Daoy (cell line): ENCODE measurements around the gene RRBP1. TPM values are rescaled to one million over a fixed set of nuclear protein-coding genes. Genes with fewer than 3 reads are reported as not detected.

Experiments used
- DNase-seq: peaks from one replicate; pipeline ENCODE4 v3.0.0-alpha.2; 2015; ENCODE audit warnings: low read depth
- total RNA-seq: library from RNA; depleted of rRNA; stranded (reverse); fragments of >200 nt; shearing (Covaris generic); gene quantifications from 2 replicates; pipeline ENCODE4 v1.2.3, GENCODE V29; 2014

The RRBP1 gene
- total RNA-seq, 1 experiment from 2014 or later, result 93.3 TPM

DNA sequence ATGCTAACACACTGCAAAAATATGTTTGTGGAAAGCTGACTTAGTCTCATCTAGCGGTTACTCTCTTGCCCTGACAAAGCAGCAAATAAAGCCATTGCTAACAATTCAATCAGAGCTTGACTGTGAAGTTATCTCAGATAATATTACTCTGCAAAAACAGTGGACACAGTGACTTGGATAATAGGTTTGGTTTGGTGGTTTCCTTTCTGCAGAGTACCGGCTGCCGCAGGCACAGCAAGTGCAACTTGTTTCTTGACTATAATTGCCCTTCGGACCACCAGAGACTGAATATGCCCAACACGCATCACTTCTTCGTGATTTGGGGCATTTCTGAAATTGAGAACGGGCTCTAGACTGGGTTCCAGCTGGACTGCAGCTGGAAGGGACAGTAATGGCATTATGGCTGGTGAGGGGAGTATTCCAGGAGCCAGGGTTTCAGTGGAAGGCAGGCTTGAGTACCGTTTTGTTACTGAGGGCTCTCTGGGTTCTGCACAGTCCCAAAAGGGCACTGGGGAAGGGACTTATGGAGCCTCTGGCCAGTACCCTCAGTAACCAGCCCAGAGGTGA lies 72.1 kb downstream of the RRBP1 start:
- no peak for DNase-seq

DNA sequence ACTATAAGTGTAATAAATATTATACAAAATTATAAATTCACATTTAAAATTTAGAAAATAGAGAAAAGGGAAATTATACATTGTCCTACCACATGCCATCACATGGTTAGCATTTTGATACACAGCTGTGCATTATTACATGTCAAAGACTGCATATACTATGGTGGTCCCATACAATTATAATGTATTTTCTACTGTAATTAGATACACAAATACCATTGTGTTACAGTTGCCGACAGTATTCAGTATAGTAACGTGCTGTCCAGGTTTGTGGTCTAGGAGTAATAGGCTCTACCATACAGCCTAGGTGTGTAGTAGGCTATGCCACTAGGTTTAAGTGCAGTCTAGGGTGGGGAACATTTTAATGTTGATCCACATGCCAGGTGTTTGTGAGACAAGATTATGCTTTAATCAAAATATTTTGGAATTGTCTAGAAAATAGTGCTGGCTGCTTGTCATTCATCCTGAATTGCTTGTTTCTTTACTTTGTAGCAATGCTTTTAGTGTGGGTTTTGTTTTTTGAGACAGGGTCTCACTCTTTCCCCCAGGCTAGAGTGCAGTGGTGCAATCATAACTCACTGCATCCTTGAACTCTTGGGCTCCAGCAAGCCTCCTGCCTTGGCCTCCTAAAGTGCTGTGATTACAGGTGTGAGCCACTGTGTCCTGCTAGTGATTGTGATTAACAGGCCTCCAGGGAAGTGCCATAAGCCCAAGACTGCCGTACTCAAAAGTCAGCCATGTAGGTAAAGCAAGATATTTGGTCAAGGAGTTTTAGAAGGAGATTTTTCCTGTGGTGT lies 73.1 kb downstream of the RRBP1 start:
- no peak for DNase-seq

DNA sequence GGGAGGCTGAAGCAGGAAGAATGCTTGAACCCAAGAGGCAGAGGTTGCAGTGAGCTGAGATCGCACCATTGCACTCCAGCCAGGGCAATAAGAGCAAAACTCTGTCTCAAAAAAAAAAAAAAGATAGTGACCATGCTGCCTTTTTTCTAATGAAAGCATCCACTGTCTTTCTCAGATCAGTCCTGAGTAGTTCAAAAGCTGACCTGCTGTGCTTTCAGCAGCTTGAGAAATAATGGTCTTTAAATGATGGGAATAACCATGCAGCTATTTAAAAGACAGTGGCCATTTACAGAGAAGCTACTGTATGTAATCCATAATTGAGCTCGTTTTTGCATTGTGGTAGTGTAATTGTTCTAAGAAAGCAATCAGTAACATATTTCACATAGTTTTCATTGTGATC lies 76.0 kb downstream of the RRBP1 start:
- DNase-seq, result no peak

DNA sequence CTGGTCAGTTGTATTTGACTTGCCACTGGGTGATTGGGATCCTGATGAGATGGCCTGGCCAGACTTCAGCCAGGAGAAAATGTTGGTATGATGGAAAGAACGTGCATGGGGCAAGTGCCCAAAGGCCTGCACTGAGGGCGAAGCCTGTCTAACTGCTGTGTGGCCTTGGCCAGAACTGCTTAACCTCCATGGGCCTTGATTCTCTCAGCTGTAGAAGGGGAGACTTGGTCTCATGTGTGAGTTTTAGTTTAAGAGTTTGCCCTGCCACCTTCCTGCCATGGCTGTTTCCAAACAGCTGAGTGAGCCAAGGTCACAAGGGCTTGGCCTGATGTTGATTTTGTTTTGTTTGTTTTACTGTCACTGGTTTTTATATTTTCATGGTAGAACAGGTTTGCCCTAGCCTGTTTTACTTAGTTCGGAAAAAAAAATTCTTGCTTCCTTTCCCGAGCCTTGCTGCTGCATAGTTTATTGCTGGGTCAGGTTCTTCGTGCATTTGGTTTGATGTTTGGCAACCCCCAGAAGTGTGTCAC lies 76.8 kb downstream of the RRBP1 start:
- no peak for DNase-seq

- DNase-seq, result no peak
Measured at GRCh38 chr20:17602493-17602892, 79.5 kb downstream of the RRBP1 start.

- no peak for DNase-seq
Measured at GRCh38 chr20:17601957-17602356, 80.1 kb downstream of the RRBP1 start.

DNA sequence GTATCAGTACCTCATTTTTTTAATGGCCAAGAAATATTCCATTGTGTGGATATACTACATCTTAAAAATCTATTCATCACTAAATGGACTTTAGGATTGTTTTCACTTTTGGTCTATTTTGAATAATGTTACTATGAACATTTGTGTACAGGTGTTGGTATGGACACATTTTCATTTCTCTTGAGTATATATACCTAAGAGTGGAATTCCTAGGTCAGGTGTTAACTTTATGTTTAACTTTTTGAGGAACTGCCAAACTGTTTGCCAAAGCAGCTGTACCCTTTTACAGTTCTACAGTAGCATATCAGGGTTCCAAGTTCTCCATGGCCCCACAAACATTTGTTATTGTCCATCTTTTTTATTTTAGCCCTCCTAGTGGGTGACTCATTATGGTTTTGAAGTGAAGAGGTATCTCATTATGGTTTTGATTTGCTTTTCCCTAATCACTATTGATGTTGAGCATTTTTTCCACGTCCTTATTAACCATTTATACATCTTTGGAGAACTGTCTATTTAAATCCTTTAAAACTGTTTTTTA lies 84.0 kb downstream of the RRBP1 start:
- no peak for DNase-seq

GRCh38 chr20:17595856-17596255 lies 86.2 kb downstream of the RRBP1 start:
- DNase-seq, result no peak

DNA sequence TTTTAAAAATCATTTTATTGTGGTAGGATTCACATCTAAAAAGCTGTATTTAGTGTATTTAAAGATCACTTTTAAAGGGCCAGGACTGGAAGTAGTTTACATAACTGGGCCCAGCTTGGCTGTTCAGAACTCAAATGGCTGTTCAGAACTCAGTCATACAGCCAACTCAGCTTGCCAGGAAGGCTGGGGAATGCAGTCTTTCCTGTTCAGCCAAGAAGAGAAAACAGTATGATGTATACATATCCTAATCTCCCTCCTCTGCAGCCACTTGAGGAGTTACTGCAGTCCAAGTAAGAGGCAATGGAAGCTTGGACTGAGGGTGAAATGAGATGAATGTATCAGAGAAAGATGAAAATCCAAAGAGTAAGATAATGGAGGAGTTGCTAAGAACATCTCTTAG lies 87.6 kb downstream of the RRBP1 start:
- no peak for DNase-seq

- no peak for DNase-seq
Measured at GRCh38 chr20:17593902-17594301, 88.1 kb downstream of the RRBP1 start.

DNA sequence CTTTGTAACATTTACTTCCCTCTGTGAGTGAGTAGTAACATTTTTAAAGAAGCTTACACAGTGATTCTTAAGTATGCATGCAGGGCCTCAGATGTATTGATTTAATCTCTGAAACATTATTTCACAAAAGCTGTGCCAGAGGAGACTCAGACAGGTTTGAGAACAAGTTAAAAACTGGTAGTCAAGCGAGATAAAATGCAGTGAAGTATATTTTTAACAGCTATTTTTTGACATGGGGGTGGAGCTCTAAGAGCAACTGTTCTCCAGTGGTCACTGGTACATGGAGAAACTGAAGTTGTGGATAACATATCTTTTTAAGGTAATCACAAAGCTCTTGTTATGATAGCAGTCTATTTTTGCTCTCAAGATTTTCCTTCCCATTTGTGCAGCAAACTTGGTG lies 91.8 kb downstream of the RRBP1 start:
- DNase-seq, result no peak

DNA sequence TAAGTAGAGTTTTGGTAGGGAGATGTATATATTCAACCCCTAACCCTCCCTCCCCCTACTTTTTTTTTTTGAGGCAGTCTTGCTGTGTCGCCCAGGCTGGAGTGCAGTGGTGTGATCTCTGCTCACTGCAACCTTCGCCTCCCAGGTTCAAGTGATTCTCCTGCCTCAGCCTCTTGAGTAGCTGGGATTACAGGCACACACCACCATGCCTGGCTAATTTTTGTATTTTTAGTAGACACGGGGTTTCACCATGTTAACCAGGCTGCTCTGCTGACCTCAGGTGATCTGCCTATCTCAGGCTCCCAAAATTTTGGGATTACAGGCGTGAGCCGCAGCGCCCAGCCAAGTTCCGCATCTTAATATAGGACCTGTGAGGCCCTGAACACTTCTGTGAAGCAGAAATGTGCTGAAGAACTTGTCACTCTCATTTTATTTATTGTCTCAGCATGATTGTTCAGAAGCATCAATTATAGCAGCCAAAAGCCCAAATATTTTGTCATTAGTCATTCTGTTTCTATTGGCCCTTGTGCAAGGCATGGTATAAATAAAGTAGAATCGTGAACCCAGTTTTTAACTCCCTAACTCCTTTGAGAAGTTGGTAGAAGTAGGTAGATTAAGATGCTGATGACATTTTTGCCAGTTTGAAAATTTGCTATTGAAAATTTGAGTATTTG lies 92.7 kb downstream of the RRBP1 start:
- DNase-seq, result no peak

- no peak for DNase-seq
Measured at GRCh38 chr20:17587824-17588223, 94.2 kb downstream of the RRBP1 start.

DNA sequence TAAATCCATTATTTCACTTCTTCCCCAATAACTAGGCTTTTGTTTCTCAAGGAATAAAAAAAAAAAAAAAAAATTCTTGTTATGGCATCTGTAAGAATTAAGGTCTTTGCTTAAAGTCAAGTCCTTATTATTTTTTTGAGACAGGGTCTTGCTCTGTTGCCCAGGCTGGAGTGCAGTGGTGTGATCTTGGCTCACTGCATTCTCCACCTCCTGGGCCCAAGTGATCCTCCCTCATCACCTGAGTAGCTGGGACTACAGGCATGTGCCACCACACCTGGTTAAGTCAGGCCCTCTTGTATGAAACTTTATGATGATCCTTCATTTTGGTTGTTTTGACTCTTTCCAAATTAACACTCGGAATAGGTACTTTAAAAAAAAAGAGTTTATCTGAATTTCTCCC lies 94.9 kb downstream of the RRBP1 start:
- DNase-seq, result no peak

- DNase-seq, result no peak
Measured at GRCh38 chr20:17586250-17586649, 95.8 kb downstream of the RRBP1 start.

DNA sequence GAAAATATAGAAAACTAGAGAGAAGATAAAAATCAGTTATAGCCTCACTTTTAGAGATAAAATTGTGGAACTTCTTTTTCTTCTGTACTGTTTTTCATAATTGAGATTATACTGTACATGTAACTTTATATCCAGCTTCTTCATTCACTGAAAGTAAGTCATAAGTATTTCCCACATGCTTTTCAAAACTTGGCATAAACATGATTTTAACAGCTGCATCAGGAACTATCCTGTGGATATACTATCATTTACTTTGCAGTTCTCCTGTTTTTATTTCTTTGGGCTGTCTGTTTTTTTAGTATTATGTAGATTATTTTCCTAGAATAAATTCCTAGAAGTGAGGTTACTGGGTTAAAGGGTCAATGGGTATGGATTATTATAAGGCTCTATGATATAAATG lies 97.4 kb downstream of the RRBP1 start:
- no peak for DNase-seq

DNA sequence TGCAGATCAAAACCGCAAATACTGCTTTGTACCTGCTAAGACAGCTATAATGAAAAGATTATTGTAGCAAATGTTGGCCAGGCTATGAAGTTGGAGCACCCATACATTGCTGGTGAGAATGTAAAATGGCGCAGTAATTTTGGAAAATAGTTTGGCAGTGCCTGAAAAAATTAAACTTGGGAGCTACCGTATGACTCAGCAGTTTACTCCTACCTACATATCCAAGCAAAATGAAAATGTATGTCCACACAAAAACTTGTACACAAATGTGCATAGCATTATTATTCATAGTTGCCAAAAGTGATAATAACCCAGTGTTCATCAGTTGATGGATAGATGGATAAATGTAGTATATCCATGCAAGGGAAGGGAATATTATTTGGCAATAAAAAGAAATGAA lies 98.9 kb downstream of the RRBP1 start:
- DNase-seq, result no peak

DNA sequence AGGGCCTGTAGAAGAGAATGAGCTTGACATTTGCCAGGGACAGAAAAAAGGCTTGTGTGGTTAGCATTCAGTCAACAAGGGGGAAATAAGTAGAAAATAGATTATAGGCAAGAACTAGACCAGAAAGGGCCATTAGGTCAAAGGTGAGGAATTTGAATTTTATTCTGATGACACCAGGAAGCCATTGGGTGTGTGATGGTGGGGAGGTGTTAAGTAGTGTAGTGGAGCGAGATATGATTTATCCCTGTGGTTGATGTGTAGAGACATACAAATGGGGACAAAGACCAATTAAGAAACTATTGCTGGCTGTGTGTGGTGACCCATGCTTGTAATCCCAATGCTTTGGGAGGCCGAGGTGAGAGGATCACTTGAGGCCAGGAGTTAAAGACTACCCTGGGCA lies 101.1 kb downstream of the RRBP1 start:
- DNase-seq, result no peak

GRCh38 chr20:17579369-17580039 lies 102.5 kb downstream of the RRBP1 start:
- no peak for DNase-seq

GRCh38 chr20:17576215-17576614 lies 105.8 kb downstream of the RRBP1 start:
- no peak for DNase-seq

GRCh38 chr20:17573463-17573862 lies 108.6 kb downstream of the RRBP1 start:
- DNase-seq, result no peak

DNA sequence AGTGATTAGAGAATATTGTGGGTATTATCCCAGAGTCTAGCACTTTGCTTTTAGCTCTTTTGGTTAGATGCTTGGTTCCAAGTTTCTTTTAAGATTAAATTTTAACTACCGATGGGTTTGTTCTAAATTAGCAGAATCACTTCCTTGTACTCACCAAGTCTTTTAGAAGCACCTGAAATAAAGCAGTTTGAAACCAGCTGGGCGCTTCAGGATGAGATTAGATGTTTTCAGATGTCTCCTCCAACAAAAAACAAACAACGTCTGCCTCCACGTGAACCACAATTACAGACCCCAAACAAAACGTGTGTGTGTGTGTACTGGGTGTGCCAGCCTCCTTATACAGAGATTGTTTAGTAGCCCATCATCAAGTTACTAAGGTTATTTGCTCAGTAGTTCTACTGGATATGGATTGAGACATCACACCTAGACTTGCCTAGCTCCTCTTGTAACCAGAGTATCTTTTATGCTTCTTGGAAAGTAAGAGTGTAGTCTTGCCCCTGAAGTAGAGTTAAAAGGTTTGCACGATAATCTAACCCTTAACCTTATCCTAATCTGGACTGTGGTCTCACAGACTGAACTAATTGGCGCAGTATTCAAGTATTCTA lies 109.9 kb downstream of the RRBP1 start:
- DNase-seq, result no peak
